HepG2 (cell line): ENCODE results near the gene TMEM154. TPM values are rescaled to one million over a fixed set of nuclear protein-coding genes. Genes with fewer than 3 reads are reported as not detected.

Source experiments
- ATAC-seq: fragments of 200-7000 bp; cut with Tn5 transposase; 3 replicates; pipeline ENCODE4 v1.9.1; 2020; ENCODE audit warnings: mild to moderate bottlenecking, moderate library complexity
- BruUV-seq: library from RNA; stranded (reverse); fragments of 400-500 nt; replicated peaks from 2 replicates; lab custom pipeline; 2021; lab: Mats Ljungman, UMichigan
- CTCF ChIA-PET: fragments of 300-600 bp; formaldehyde crosslinking; extraction: SDS; loops from one replicate; lab custom pipeline; 2021; ENCODE audit warnings: low total read pairs, inconsistent platforms, low intra/inter-chr PET ratio; lab: Yijun Ruan, JAX
- POLR2A ChIA-PET: fragments of 350-600 bp; sonication (Branson Sonifier 250); formaldehyde crosslinking; loops from one replicate; lab custom pipeline; 2020; ENCODE audit warnings: antibody characterized with exemption, inconsistent platforms; lab: Yijun Ruan, JAX
- DNase-seq: peaks from one replicate; pipeline ENCODE4 v3.0.0-alpha.2; 2015; ENCODE audit warnings: low spot score
- FAIRE-seq: peaks from 3 replicates; lab custom pipeline; 2011; peaks lifted over from hg19 to GRCh38; lab: Jason Lieb, UNC
- H2AFZ ChIP-seq: one replicate; pipeline ENCODE4 v1.6.1; 2011; ENCODE audit warnings: low read length, inconsistent platforms
- H3K27ac ChIP-seq: fragments of 300-600 bp; 3 replicates; pipeline ENCODE4 v1.8.0; 2011; ENCODE audit warnings: mixed run types, mild to moderate bottlenecking, mixed read lengths, low read length, inconsistent platforms; ENCODE audit not compliant: insufficient read depth; ENCODE audit errors: extremely low read length
- H3K27me3 ChIP-seq, 2 experiments: fragments of 200-600 bp in 1 of 2; 2 replicates in 1 of 2; 3 replicates in 1 of 2; pipeline versions ENCODE4 v1.6.0 to v1.8.0; 2011; ENCODE audit warnings: low read length in 2 of 2, mild to moderate bottlenecking in 2 of 2, moderate library complexity in 2 of 2, inconsistent platforms in 1 of 2; ENCODE audit not compliant: insufficient read depth in 2 of 2, control insufficient read depth in 1 of 2
- H3K36me3 ChIP-seq, 2 experiments: fragments of 200-600 bp in 1 of 2; replicated peaks in 1 of 2; 2 replicates in 1 of 2; 3 replicates in 1 of 2; pipeline versions ENCODE4 v1.5.1 to v1.8.0; 2011; ENCODE audit warnings: low read length in 2 of 2, inconsistent platforms in 1 of 2; ENCODE audit not compliant: insufficient read depth in 2 of 2, control insufficient read depth in 1 of 2
- H3K4me1 ChIP-seq: 2 replicates; pipeline ENCODE4 v1.5.1; 2012; ENCODE audit warnings: low read length, inconsistent platforms; ENCODE audit not compliant: insufficient read depth
- H3K4me2 ChIP-seq: 2 replicates; pipeline ENCODE4 v1.6.0; 2011; ENCODE audit warnings: low read depth, low read length, inconsistent platforms
- H3K4me3 ChIP-seq, 3 experiments: fragments of 200-600 bp in 1 of 3; sonication (generic), shearing (Covaris generic) in 1 of 3; replicated peaks in 1 of 3; 2 replicates each; pipeline ENCODE4 v1.5.1; 2011 to 2016; ENCODE audit warnings: low read length in 3 of 3, inconsistent platforms in 2 of 3, low read depth in 2 of 3, mild to moderate bottlenecking in 2 of 3, control low read depth in 1 of 3, mixed read lengths in 1 of 3; ENCODE audit not compliant: insufficient read depth in 1 of 3
- H3K79me2 ChIP-seq: one replicate; pipeline ENCODE4 v1.6.1; 2011; ENCODE audit warnings: low read length, inconsistent platforms; ENCODE audit not compliant: insufficient read depth
- H3K9ac ChIP-seq: 2 replicates; pipeline ENCODE4 v1.6.0; 2011; ENCODE audit warnings: mild to moderate bottlenecking, low read depth, low read length, inconsistent platforms; ENCODE audit not compliant: insufficient read depth
- H3K9me3 ChIP-seq: 2 replicates; pipeline ENCODE4 v1.5.1; 2012; ENCODE audit warnings: mild to moderate bottlenecking, low read length
- H4K20me1 ChIP-seq: 2 replicates; pipeline ENCODE4 v1.6.0; 2011; ENCODE audit warnings: inconsistent platforms, mild to moderate bottlenecking, low read length, moderate library complexity; ENCODE audit not compliant: insufficient read depth
- BATF2 ChIP-seq: sonication (generic); formaldehyde crosslinking; IDR thresholded peaks from 2 replicates; pipeline ENCODE4 v1.8.0; 2022; ENCODE audit warnings: mild to moderate bottlenecking, missing genetic modification reagents, moderate library complexity
- ETV5 ChIP-seq: IDR thresholded peaks from 2 replicates; pipeline ENCODE4 v1.6.1; 2018; ENCODE audit warnings: missing biosample characterization, missing genetic modification reagents, inconsistent platforms, borderline replicate concordance
- FOSL1 ChIP-seq: sonication (generic); formaldehyde crosslinking; IDR thresholded peaks from 2 replicates; pipeline ENCODE4 v1.9.0; 2021; ENCODE audit warnings: missing genetic modification reagents, borderline replicate concordance
- GABPA ChIP-seq, 2 experiments: IDR thresholded peaks; 2 replicates each; pipeline ENCODE4 v1.6.1; 2011 to 2016; ENCODE audit warnings: low read depth in 2 of 2, low read length in 1 of 2, missing biosample characterization in 1 of 2, missing genetic modification characterization in 1 of 2
- HOXA7 ChIP-seq: sonication (generic); formaldehyde crosslinking; IDR thresholded peaks from 2 replicates; pipeline ENCODE4 v1.8.1; 2022; ENCODE audit warnings: mild to moderate bottlenecking, missing genetic modification reagents, moderate library complexity
- IRF2 ChIP-seq: IDR thresholded peaks from 2 replicates; pipeline ENCODE4 v1.6.1; 2018; ENCODE audit warnings: missing genetic modification reagents, missing compliant biosample characterization
- IRF9 ChIP-seq: sonication (generic); formaldehyde crosslinking; IDR thresholded peaks from 2 replicates; pipeline ENCODE4 v1.8.0; 2022; ENCODE audit warnings: missing genetic modification reagents, mild to moderate bottlenecking, borderline replicate concordance
- KLF13 ChIP-seq: sonication (generic); formaldehyde crosslinking; IDR thresholded peaks from 2 replicates; pipeline ENCODE4 v1.4.0; 2020; ENCODE audit warnings: mild to moderate bottlenecking, missing genetic modification reagents
- RARG ChIP-seq: sonication (generic); formaldehyde crosslinking; IDR thresholded peaks from 2 replicates; pipeline ENCODE4 v1.4.0; 2020; ENCODE audit warnings: low read depth, mild to moderate bottlenecking, missing genetic modification reagents
- RXRB ChIP-seq: IDR thresholded peaks from 2 replicates; pipeline ENCODE4 v1.6.1; 2016; ENCODE audit warnings: borderline replicate concordance, missing genetic modification reagents, missing compliant biosample characterization
- STAT5B ChIP-seq: sonication (generic); formaldehyde crosslinking; IDR thresholded peaks from 2 replicates; pipeline ENCODE4 v1.4.0; 2020; ENCODE audit warnings: missing genetic modification reagents
- ZFP62 ChIP-seq: sonication (generic); formaldehyde crosslinking; IDR thresholded peaks from 2 replicates; pipeline ENCODE4 v1.4.0; 2020; ENCODE audit warnings: missing genetic modification reagents
- ZNF225 ChIP-seq: sonication (generic); formaldehyde crosslinking; IDR thresholded peaks from 2 replicates; pipeline ENCODE4 v1.4.0; 2020; ENCODE audit warnings: mild to moderate bottlenecking, missing genetic modification reagents
- ZNF501 ChIP-seq: sonication (generic); formaldehyde crosslinking; IDR thresholded peaks from 2 replicates; pipeline ENCODE4 v1.5.1; 2020; ENCODE audit warnings: mild to moderate bottlenecking, moderate library complexity, missing genetic modification reagents
- ZNF557 ChIP-seq: sonication (generic); formaldehyde crosslinking; IDR thresholded peaks from 2 replicates; pipeline ENCODE4 v1.4.0; 2020; ENCODE audit warnings: missing genetic modification reagents
- ZNF607 ChIP-seq: sonication (generic); formaldehyde crosslinking; IDR thresholded peaks from 2 replicates; pipeline ENCODE4 v1.5.1; 2020; ENCODE audit warnings: missing genetic modification reagents, mild to moderate bottlenecking, borderline replicate concordance
- ZNF644 ChIP-seq: IDR thresholded peaks from 2 replicates; pipeline ENCODE4 v1.6.1; 2016; ENCODE audit warnings: low read depth
- WGBS: methylation state at CpG from one replicate; pipeline ENCODE4 v1.1.6; 2017; ENCODE audit warnings: low lambda C conversion rate; 5-methylcytosine and 5-hydroxymethylcytosine counted together
- in situ Hi-C: cut with HindIII; loops from 2 replicates; pipeline ENCODE4 v1.10.0; 2017; ENCODE audit warnings: low pct_unique_long_range_greater_than_20kb; ENCODE audit not compliant: extremely low pct_ligation_motif_present
- intact Hi-C: fragments of 100-400 bp; cut with micrococcal nuclease; formaldehyde crosslinking; loops from one replicate; pipeline ENCODE4 v1.10.0; 2022; ENCODE audit not compliant: unreplicated experiment
- polyA plus RNA-seq, 8 experiments: library from polyadenylated mRNA; depleted of rRNA in 3 of 8; stranded (reverse) in 7 of 8; unstranded in 1 of 8; fragments of >200 nt; fragmentation: Illumina TruSeq in 4 of 8; extraction: Trizol in 4 of 8; gene quantifications; 2 replicates each; pipeline versions ENCODE4 v1.2.1 to v1.2.3, GENCODE V29; 2011 to 2016; ENCODE audit warnings: low read depth in 4 of 8, missing spikeins in 1 of 8, mixed read lengths in 1 of 8; ENCODE audit not compliant: insufficient read depth in 1 of 8
- total RNA-seq, 5 experiments: library from RNA; depleted of rRNA; stranded (reverse); fragments of >200 nt; fragmentation: Illumina TruSeq; extraction: Trizol; gene quantifications; 2 replicates each; pipeline ENCODE4 v1.2.3, GENCODE V29; 2016; ENCODE audit warnings: low read depth in 1 of 5

The TMEM154 gene
- total and polyA plus RNA-seq, 2 of the 13 experiments (the other 11 are each of a cell fraction or from before 2014, with no cell fraction given), result 0.03 TPM; not detected in 1

- TF ChIP-seq BATF2 (CRISPR knock-in tag), result no peak
Measured at GRCh38 chr4:152678841-152679240, 956 bp downstream of the TMEM154 start (continued).

- Histone ChIP-seq H3K9me3 (no peaks in the 10 kb centered on the region), H3K79me2 (no peaks in the 10 kb centered on the region), H3K27ac (no peak overlapping the region), H3K36me3 (no peaks in the 10 kb centered on the region), H4K20me1 (no peaks in the 10 kb centered on the region), H3K27me3 (peaks cover 0 to 33% of the 10 kb centered on the region in 2 experiments; a peak in 4 of 5 replicates), H2AFZ (no peak overlapping the region), H3K9ac (no peak overlapping the region), H3K4me2 (no peak overlapping the region), H3K4me1 (peaks cover 9% of the 10 kb centered on the region), H3K4me3 (no peak overlapping the region)
- BruUV-seq, result no TSS peak
- WGBS, result 0% methylated on average over 2 of the region's 2 CpGs
- no peak for ATAC-seq
- intact Hi-C loops, result no loop called here
- ChIA-PET CTCF (no interaction called here), POLR2A (no interaction called here)
- no peak for DNase-seq
- TF ChIP-seq GABPA (IDR thresholded peaks at IDR 0.05; ENCODE audit: low read depth, low read length) (no peak), GABPA (CRISPR knock-in tag; IDR thresholded peaks at IDR 0.05; ENCODE audit: low read depth) (no peak), ZNF501 (CRISPR knock-in tag) (no peak), ZNF607 (CRISPR knock-in tag) (no peak), IRF2 (no peak), IRF9 (no peak), HOXA7 (CRISPR knock-in tag) (no peak), ZNF644 (CRISPR knock-in tag) (no peak), ETV5 (CRISPR knock-in tag) (no peak), RXRB (CRISPR knock-in tag) (no peak), FOSL1 (CRISPR knock-in tag) (no peak), ZFP62 (CRISPR knock-in tag) (no peak), ZNF557 (CRISPR knock-in tag) (no peak), KLF13 (CRISPR knock-in tag) (no peak), RARG (CRISPR knock-in tag) (no peak), STAT5B (CRISPR knock-in tag) (no peak), ZNF225 (CRISPR knock-in tag) (no peak)
- no peak for FAIRE-seq
- in situ Hi-C loops, result no loop called here
Measured at GRCh38 chr4:152677117-152677516, 2.7 kb downstream of the TMEM154 start.
